Sigmoid colon (tissue), 7 donors: ENCODE measurements around the gene MRPL53. TPM values are rescaled to one million over a fixed set of nuclear protein-coding genes. Genes with fewer than 3 reads are reported as not detected.
A peak's percentile ranks its signal among the peaks of the same experiment; 100 is the strongest.

Experiments
- DNase-seq: peaks from one replicate; pipeline ENCODE4 v3.0.0-alpha.2; 2019
- H3K27ac ChIP-seq, 4 donors: fragments of 200-600 bp; sonication (generic); one replicate each; pipeline ENCODE4 v1.5.1; 2016 to 2019; ENCODE audit warnings: mild to moderate bottlenecking in 1 of 4
- H3K27me3 ChIP-seq, 3 donors: fragments of 200-600 bp; sonication (generic); one replicate each; pipeline ENCODE4 v1.5.1; 2019; ENCODE audit warnings: mild to moderate bottlenecking in 1 of 3
- H3K36me3 ChIP-seq, 4 donors: fragments of 200-600 bp; sonication (generic); one replicate each; pipeline ENCODE4 v1.5.1; 2016 to 2019
- H3K4me1 ChIP-seq, 4 donors: fragments of 200-600 bp; sonication (generic); one replicate each; pipeline ENCODE4 v1.5.1; 2017 to 2019
- H3K4me3 ChIP-seq, 4 donors: fragments of 200-600 bp; sonication (generic); one replicate each; pipeline ENCODE4 v1.5.1; 2017 to 2019; ENCODE audit warnings: mild to moderate bottlenecking in 2 of 4, moderate library complexity in 1 of 4
- H3K9me3 ChIP-seq, 4 donors: fragments of 200-600 bp in 3 of 4; sonication (generic) in 3 of 4; one replicate each; pipeline versions ENCODE4 v1.5.1 to v1.6.1; 2013 to 2019
- EP300 ChIP-seq, 4 donors: sonication (generic); formaldehyde crosslinking; IDR thresholded peaks; one replicate each; pipeline ENCODE4 v1.6.1; 2017; ENCODE audit warnings: antibody characterized with exemption in 4 of 4
- POLR2A ChIP-seq, 2 donors: fragments of 450-650 bp; IDR thresholded peaks; one replicate each; pipeline ENCODE4 v1.6.1; 2016; ENCODE audit warnings: antibody characterized with exemption in 2 of 2, mild to moderate bottlenecking in 2 of 2, moderate library complexity in 2 of 2
- POLR2AphosphoS5 ChIP-seq, 4 donors: sonication (generic); formaldehyde crosslinking; IDR thresholded peaks; one replicate each; pipeline ENCODE4 v1.6.1; 2017; ENCODE audit warnings: antibody characterized with exemption in 4 of 4
- WGBS, 2 donors: extraction: QIAGEN DNeasy Blood & Tissue Kit; methylation state at CpG; one replicate each; pipeline ENCODE4 v1.1.7; 2013; 5-methylcytosine and 5-hydroxymethylcytosine counted together
- intact Hi-C: fragments of 100-400 bp; cut with DNase I; formaldehyde crosslinking; loops from one replicate; pipeline ENCODE4 v1.15.1; 2023
- polyA plus RNA-seq, 3 donors: library from polyadenylated mRNA; stranded (reverse); fragments of 200-250 nt; gene quantifications; one replicate each; pipeline ENCODE4 v1.2.3, GENCODE V29; 2013
- total RNA-seq, 4 donors: library from RNA; depleted of rRNA; stranded (reverse); fragments of >200 nt; gene quantifications; one replicate each; pipeline ENCODE4 v1.1.0, GENCODE V29; 2016
- TF ChIP-seq, protein P1 (sequence below), 4 experiments: fragments of 450-650 bp in 3 of 4; fragments of 200-600 bp in 1 of 4; IDR thresholded peaks; one replicate each; pipeline ENCODE4 v1.5.1; 2016 to 2019; ENCODE audit warnings: antibody characterized with exemption in 4 of 4, mild to moderate bottlenecking in 3 of 4, moderate library complexity in 2 of 4
- donor health status: healthy with polysubstance abuse.
- donor health status: Bipolar disorder and iron deficiency.
- donor health status: healthy.

The MRPL53 gene
- total and polyA plus RNA-seq, 7 donors: 10.2 to 77.1 (median 59.7) TPM

DNA sequence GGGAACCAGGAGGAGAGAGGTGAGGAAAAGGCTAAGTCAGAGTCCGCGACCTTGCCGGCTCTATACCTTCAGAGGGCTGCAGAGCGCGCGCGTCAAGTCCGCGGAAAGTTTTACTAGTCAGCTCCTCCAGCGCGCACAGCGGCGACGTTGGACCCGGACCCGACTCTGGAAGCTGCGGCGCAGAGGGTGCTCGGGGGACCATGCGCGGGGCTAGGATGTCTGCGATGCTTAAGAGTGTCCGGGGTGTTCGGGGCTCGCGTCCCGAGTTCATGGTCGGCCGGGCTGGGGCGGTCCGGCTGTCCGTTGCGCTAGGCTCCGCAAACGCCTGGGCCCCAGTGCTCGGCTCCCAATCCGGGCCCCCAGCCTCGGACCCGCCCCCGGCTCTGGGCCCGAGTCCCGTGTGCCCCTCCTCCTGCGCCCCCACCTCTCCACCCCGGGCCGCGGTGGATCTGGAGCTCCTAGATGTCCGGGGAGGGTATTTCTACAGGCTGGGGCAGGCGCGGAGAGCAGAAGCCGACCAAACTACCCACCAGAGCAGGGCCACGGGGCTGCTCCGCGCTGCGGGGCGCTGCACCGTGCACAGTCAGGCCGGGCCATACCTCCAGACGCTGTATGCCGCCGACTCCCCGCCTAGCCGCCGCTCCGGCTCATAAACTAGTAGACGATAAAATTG, 26.9 kb upstream of the MRPL53 start, which contains the start of gene LBX2:
Gene LBX2, minus strand, starts transcription at position 337 of the 673 bp plus-strand sequence. Its CDS starts 66 bp downstream, at position 271.
- peaks cover 0 to 45% (median 39%) of the 10 kb centered on the region in 4 donors for H3K4me1 ChIP-seq
- TF ChIP-seq POLR2A (IDR thresholded peaks at IDR 0.05): no peak
- TF ChIP-seq POLR2AphosphoS5 (IDR thresholded peaks at IDR 0.05): no peak
- no peak for TF ChIP-seq EP300 (IDR thresholded peaks at IDR 0.05)
- TF ChIP-seq, protein P1, sequence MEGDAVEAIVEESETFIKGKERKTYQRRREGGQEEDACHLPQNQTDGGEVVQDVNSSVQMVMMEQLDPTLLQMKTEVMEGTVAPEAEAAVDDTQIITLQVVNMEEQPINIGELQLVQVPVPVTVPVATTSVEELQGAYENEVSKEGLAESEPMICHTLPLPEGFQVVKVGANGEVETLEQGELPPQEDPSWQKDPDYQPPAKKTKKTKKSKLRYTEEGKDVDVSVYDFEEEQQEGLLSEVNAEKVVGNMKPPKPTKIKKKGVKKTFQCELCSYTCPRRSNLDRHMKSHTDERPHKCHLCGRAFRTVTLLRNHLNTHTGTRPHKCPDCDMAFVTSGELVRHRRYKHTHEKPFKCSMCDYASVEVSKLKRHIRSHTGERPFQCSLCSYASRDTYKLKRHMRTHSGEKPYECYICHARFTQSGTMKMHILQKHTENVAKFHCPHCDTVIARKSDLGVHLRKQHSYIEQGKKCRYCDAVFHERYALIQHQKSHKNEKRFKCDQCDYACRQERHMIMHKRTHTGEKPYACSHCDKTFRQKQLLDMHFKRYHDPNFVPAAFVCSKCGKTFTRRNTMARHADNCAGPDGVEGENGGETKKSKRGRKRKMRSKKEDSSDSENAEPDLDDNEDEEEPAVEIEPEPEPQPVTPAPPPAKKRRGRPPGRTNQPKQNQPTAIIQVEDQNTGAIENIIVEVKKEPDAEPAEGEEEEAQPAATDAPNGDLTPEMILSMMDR (IDR thresholded peaks at IDR 0.05): no peak
- H3K4me3 ChIP-seq: peak within 1 kb of the TSS in 2 of 4 donors; percentile 36 to 44
- WGBS, 2 donors: 2 to 3% methylated on average over 65 of the region's 65 CpGs
- intact Hi-C loops: no loop called here
- H3K9me3 ChIP-seq: no peaks in the 10 kb centered on the region
- peaks cover 0 to 2% (median 0%) of the 10 kb centered on the region in 4 donors for H3K36me3 ChIP-seq
- peaks cover 49 to 78% (median 55%) of the 10 kb centered on the region in 3 donors for H3K27me3 ChIP-seq
- H3K27ac ChIP-seq: no peak within 1 kb of the TSS
- no peak for DNase-seq

DNA sequence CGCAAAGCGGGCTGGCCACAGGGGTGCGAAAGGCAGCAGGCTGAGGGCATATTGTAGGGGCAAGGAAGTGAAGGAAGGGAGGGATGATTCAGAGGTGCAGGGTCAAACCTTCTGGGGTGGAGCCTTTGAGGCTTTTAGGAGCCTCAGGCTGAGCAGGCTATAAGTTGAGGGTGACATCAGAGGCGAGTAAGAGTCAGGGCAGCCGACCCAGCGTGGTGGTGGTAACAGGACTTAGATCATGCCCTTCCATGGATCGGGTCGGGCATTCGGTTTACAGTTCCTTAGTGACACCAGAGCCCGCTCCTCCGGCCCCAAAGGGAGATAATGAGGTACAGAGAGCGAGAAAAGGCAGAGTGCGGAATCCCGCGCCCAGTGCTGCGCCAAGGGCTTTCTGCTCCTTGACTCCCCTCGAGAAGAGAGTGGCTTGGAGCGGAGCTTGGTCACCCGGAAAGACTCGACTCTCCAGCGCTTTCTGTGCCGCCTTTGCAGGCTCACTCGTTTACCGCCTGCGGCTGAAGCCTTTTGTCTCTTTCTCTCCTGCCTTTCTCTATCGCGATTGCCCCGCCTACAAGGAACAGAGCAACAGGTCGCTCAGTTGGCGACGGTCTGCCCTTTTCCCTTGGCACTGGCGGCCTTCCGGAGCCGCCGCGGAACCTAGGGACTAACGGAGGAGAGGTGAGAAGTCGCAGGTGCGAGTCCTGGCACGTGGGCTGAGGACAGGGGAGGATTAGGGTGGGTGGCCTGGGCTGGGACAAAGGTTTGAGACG, 26.2 kb upstream of the MRPL53 start:
- H3K9me3 ChIP-seq: no peaks in the 10 kb centered on the region
- WGBS, 2 donors: 1% methylated on average over 41 of the region's 41 CpGs
- no peak for TF ChIP-seq EP300 (IDR thresholded peaks at IDR 0.05)
- TF ChIP-seq POLR2AphosphoS5 (IDR thresholded peaks at IDR 0.05): no peak
- TF ChIP-seq POLR2A (IDR thresholded peaks at IDR 0.05): no peak
- TF ChIP-seq, protein P1 (IDR thresholded peaks at IDR 0.05): no peak
- no peak for DNase-seq
- H3K36me3 ChIP-seq: peaks cover 0 to 8% (median 0%) of the 10 kb centered on the region in 4 donors
- H3K27me3 ChIP-seq: peaks cover 49 to 71% (median 55%) of the 10 kb centered on the region in 3 donors
- peak overlapping the region in 2 of 4 donors; percentile 36 to 44 for H3K4me3 ChIP-seq
- intact Hi-C loops: no loop called here
- H3K27ac ChIP-seq: no peak overlapping the region
- peaks cover 0 to 45% (median 38%) of the 10 kb centered on the region in 4 donors for H3K4me1 ChIP-seq

DNA sequence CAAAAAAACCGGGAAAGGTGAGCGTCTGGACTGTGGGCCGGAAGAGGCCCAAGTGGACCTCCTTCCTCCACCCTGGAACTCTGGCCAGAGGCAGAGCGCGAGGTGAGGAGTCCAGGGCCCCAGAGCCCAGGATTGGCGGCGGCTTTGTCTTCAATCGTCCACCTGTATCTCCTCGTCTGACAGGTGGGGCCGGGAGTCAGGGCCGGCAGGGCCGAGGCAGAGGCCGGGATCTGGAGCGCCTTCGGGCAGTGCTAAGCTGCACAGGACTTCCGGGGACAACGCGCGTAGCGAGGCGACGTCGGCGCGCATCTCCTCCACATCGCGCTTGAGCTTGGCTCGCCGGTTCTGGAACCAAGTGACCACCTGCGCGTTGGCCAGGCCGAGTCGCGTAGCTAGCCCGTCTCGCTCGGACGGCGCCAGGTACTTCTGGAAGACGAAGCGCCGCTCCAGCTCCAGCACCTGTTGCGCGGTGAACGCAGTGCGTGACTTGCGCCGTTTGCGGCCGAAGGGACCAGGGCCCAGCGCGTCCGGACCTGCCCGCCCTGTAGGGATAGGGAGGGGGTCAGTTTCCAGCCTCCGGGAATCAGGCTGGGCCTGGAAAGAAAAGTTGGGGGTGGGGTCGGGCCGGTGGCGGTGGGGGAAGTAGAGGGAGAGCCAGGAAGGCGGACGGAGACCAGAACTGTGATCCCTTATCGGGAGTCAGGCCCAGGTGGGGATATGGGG, 25.5 kb upstream of the MRPL53 start:
- Histone ChIP-seq H3K27me3 (peaks cover 49 to 64% (median 54%) of the 10 kb centered on the region in 3 donors), H3K36me3 (peaks cover 0 to 16% (median 4%) of the 10 kb centered on the region in 4 donors), H3K4me1 (peaks cover 0 to 38% (median 34%) of the 10 kb centered on the region in 4 donors), H3K27ac (no peak overlapping the region), H3K9me3 (no peaks in the 10 kb centered on the region), H3K4me3 (peak overlapping the region in 3 of 4 donors; percentile 2 to 44 (median 36))
- TF ChIP-seq, protein P1 (IDR thresholded peaks at IDR 0.05): no peak
- TF ChIP-seq POLR2AphosphoS5 (IDR thresholded peaks at IDR 0.05): peak in 3 of 4 donors; percentile 5 to 58 (median 34)
- no peak for DNase-seq
- intact Hi-C loops: no loop called here
- WGBS, 2 donors: 3 to 4% methylated on average over 61 of the region's 61 CpGs

DNA sequence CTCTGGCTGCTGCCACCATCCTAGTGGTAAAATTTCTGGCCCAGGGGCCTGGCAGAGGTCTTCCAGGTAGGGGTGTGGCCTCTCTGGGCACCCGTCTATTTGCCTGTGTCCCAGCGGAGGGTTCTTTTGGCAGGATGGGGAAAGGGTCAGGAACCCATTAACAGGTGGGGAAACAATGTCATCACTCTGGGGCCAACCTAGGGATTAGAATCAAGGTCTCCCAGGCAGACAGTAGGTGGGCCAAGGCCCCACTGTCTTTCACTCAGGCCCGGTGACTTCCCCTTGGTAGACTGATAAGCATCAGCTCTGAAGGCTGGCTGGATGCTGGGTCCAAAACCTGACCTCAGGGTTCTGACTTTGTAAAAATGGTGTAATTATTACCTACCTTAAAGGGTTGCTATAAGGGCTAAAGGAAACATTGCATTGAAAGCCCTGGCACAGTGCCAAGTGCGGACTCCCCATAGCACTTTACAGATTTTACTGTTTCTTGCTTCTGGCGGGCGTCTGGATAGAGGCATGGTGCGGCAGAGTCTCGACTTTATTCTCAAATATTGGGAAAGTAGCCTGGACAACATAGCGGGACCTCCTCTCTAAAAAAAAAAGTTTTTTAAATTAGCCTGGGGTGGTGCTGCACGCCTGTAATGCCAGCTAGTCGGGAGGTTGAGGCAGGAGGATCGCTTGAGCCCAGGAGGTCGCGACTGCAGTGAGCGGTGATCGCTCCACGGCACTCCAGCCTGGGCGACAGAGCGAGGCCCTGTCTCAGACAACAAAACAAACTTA, 24.7 kb upstream of the MRPL53 start:
- intact Hi-C loops: no loop called here

More for the DNA sequence above, 24.7 kb upstream of the MRPL53 start:
- no peak for DNase-seq
- no peak for TF ChIP-seq POLR2A (IDR thresholded peaks at IDR 0.05)
- TF ChIP-seq POLR2AphosphoS5 (IDR thresholded peaks at IDR 0.05): no peak
- no peak for TF ChIP-seq EP300 (IDR thresholded peaks at IDR 0.05)
- TF ChIP-seq, protein P1 (IDR thresholded peaks at IDR 0.05): no peak
- Histone ChIP-seq H3K27ac (no peak overlapping the region), H3K36me3 (peaks cover 0 to 23% (median 11%) of the 10 kb centered on the region in 4 donors), H3K4me3 (peak overlapping the region in 2 of 4 donors; percentile 36 to 44), H3K27me3 (peaks cover 42 to 56% (median 47%) of the 10 kb centered on the region in 3 donors), H3K9me3 (no peaks in the 10 kb centered on the region), H3K4me1 (peaks cover 0 to 30% (median 26%) of the 10 kb centered on the region in 4 donors)
- 65 to 77% methylated on average over 19 of the region's 19 CpGs for WGBS, 2 donors
